Cortex of kidney (tissue), 1 donor: Measurements from ENCODE around the gene ASTN2.

Experiments
- DNase-seq: peaks from one replicate; lab custom pipeline; 2025; lab: John Stamatoyannopoulos, UW

ASTN2 gene

DNA sequence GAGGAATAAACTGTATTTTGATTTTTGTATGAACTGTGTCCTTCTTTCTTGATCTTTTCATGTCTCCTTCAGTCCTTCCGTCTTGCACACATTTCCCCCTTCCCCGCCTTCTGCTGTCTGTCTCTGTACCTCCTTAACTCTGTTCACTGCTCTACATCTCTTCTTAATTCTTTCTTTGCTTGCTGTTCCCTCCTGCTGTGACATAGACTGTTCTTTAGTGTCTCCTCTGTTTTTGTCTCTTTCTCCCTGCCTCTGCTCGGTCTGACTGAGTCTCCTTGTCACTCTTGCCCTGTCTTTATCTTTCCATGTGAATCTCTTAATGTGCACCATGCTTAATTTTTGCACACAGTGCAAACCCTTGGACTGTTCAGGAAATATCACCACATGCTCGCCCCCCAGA lies 614.8 kb downstream of the ASTN2 start:
- DNase-seq, result no peak

DNA sequence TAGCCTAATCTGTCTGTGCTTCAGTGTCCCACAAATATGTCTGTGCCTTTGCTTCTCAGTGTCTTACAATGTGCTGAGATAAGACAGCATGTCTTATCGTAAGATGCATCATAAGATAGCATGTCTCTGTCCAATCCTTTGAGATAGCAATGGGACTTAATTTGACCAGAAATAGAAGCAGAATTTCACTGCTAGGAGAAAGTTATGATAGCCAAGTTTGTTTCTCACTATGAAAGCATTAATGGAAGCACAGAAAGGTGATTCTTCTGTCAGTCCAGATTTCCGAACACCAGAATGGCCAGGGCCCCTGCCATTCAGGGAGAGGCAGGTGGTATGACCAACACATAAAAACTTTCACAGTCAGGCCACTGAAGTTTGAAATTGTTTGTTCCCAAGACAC lies 616.3 kb downstream of the ASTN2 start:
- no peak for DNase-seq

DNA sequence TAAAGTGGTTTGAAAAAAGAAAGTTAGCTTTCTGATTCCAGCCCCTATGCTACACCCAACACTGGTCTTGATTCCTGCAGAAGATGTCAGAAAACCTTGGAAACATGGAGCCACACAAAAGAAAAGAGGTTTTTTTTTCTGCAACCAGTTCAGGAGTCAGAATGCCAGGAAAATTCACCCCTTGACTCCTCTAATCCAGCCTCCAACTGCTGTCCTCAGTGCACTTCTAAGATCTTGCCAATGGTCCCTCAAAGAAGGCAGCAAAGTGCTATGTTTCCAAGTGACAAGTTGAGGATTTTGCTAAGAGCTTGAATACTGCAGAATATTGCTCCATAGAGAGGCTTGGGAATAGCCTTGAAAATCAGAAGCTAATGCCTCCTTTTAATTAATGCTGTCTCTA lies 617.6 kb downstream of the ASTN2 start:
- DNase-seq, result no peak

GRCh38 chr9:116796669-116797068 lies 618.2 kb downstream of the ASTN2 start:
- no peak for DNase-seq

DNA sequence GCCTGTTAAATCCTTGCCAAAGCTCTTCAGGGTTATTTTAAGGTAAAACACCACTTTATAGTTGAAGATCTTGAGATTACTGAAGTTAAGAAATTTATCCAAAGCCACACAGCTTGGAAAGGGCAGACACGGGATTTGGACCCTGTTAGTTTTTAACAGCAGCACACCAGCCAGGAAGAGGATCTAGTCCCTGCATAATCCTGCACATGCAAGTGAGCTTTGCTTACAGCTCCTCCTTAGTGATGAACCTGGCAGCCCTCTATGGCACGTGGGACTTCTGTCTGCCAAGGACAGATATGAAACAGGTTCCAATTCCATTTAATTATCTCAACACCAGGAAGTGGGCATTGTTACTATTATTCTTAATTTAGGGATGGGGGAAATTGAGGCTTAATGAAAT lies 619.0 kb downstream of the ASTN2 start:
- no peak for DNase-seq

DNA sequence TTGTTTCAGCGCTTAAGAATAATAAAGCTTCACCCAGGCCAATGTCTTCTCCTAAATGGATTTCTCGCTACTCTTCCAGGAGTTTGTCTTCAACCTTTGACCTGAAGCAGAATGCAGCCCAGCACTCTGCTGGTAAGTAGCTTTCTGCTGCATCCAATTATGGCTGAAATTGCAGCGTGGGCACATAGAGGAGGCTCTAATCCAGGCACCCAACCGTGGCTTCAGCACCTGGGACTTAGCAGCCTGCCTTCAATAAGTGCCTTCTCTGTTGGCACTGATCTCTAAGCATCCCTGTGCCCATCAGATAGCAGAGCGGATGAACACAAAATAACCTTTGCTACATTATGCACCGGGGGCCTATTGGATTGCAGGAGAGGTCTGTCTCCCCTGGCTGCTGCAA lies 622.6 kb downstream of the ASTN2 start:
- no peak for DNase-seq

DNA sequence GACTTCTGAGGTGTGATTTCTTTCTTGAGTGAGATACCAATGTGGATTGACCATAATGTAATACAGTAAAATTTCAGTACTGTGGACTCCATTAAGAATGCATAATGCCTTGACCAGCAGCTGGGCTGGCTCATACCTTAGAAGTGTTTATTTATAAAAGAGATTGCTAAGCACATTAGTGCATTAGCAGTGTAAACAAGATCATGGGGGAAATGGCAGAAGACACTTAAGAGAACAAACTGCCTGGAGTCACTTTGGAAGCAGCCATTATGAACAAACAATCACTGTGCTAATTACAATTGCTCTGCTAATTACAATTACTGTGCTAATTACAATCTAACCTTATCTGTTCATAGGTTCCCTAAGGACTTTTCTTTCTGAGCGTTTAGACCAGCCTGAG lies 623.5 kb downstream of the ASTN2 start:
- no peak for DNase-seq

DNA sequence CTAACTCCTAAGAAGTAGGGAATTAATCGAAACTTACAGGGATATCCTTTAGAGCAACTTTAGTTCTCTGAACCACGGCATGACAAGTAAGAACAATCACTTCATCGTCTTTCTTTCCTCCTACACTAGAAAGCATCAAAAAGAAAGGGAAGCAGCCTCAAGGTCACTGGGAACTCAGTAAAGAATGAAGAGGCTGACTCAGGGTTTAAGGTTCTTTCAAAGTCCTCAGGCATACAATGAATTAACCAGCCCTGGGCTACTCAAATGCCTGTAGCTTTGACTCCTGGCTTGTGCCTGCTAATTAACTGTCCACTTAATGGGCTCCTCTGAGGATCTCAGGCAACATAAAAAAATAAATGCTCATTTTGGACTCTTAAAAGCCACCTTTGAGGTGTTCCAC lies 625.8 kb downstream of the ASTN2 start:
- DNase-seq, result no peak

DNA sequence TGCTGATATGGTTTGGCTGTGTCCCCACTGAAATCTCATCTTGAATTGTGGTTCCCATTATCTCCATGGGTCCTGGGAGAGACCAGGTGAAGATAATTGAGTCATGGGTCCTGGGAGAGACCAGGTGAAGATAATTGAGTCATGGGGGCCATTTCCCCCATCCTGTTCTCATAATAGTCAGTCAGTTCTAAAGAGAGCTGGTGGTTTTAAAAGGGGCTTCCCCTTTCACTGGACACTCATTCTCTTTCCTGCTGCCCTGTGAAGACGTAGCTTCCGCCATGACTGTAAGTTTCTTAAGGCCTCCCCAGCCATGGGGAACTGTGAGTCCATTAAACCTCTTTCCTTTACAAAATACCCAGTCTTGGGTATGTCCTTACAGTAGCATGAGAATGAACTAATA lies 628.1 kb downstream of the ASTN2 start:
- DNase-seq, result no peak

DNA sequence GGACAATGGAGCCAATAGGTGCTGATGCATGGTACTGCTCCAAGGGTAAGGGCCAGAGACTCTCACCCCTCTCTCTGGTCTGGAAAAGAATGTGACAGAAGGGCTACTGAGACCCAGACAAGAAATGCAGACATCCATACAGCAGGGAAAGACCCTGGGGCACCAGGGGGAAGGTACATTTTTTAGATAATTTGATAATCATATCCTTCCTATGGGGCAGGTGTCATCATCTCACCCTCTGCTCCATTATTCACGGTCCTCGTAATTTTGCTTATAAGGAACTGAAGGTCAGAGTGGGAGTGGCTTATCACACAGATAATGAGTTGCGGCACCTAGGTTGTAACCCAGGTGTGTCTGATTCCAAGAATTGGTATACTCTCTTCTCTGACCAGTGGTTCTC lies 637.7 kb downstream of the ASTN2 start:
- DNase-seq, result no peak

DNA sequence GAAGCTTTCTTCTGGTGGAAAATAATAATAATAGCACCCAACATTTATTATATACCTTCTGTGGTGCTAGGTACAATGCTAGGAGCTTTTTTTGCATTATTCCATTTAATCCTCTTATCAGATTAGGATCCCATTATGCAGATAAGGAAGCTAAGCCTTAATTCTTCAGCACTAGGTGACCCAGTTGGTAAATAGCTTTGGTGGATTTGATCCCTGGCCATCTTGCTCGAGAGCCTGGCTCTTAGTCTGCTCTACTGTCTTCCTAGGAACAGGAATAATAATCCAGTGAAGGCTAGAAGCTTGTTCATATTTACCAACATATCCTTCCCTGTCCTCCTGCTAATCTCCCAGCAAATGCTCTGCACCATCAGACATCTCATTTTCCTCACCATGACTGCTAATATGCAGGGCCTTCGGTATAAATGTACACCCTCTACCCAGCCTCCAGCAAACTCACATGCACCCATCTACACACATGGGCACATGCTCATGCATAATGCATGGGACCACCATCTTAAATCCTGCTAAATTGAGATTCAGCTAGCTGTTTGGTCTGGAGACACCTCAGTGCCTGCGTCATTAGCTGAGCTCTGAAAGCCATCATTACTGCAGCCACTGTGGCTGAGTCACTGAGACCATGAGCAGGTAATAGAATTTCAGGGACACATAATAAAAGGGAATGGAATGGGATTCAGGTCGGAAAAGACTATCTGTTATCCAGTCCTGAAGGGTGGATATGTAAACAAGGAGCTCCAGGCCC lies 640.3 kb downstream of the ASTN2 start:
- no peak for DNase-seq

- DNase-seq, result no peak
Measured at GRCh38 chr9:116767219-116767618, 647.6 kb downstream of the ASTN2 start.

GRCh38 chr9:116765011-116765410 lies 649.8 kb downstream of the ASTN2 start:
- DNase-seq, result no peak

DNA sequence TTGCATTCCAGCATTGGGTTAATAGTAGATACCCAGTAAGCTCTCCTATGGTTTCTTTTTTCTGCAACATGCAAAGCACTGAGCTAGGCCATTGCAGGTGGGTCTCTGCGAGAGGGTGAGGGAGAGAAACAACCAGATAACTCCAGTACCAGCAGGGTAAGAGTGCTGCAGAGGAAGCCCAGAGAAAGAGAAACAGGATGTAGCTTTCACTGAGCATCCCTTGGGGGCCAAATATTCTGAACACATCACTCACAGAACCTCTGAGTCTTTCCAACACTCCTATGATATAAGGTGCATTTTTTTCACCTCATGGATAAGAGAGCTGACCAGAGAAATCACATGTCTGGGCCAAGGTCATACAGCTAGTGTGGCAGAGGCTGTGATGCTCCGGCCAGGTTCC lies 651.1 kb downstream of the ASTN2 start:
- no peak for DNase-seq

GRCh38 chr9:116760636-116761035 lies 654.2 kb downstream of the ASTN2 start:
- no peak for DNase-seq

- DNase-seq, result no peak
Measured at GRCh38 chr9:116757030-116757429, 657.8 kb downstream of the ASTN2 start.

- no peak for DNase-seq
Measured at GRCh38 chr9:116753389-116753788, 661.5 kb downstream of the ASTN2 start.

GRCh38 chr9:116750510-116750909 lies 664.3 kb downstream of the ASTN2 start:
- no peak for DNase-seq

DNA sequence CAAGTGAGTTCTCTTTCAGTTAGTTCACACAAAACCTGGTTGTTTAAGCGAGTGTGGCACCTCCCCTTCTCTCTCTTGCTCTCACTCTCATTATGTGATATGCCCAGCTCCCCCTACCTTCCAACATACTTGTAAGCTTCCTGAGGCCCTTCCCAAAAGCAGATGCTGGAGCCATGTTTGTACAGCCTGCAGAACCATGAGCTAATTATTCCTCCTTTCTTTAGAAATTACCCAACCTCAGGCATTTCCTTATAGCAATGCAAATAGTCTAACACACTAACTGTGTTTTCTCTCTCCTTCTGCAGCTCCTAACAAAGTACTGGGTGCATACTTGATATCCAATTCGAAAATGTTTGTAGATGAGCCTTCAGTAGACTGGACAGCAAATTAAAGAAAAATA lies 665.1 kb downstream of the ASTN2 start:
- no peak for DNase-seq

GRCh38 chr9:116749176-116749575 lies 665.7 kb downstream of the ASTN2 start:
- DNase-seq, result no peak

- DNase-seq, result no peak
Measured at GRCh38 chr9:116741742-116742141, 673.1 kb downstream of the ASTN2 start.

DNA sequence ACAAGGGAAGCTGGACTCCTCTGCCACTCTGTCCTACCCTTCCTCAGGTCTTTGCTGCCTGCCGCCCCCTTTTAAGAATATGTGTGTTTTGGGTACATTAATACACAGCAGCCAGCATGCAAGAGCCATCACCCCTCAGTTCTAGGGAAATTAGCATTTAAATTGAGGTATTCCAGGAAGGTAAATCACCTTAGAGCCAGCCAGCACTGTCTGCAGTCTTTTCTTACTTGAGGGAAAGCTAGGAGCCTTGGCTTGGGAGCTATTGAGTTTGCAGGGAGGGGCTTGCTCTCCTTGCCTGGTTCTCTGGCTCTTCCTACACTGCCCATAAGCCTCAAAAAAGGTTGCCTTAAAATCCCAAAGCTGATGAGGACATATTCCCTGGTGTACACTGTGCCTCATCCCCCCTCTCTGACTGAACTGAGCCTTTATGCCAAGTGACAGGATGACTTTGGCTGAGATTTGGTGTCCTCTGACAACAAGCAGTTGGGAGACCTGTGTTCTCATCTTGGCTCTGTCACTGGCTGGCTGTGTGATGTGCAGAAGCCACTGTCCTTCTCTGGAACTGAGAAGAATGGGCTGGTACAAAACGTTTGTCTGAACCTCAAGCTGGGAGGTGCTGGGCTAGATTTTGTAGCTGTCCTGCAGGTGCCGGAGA lies 673.6 kb downstream of the ASTN2 start:
- DNase-seq, result no peak

DNA sequence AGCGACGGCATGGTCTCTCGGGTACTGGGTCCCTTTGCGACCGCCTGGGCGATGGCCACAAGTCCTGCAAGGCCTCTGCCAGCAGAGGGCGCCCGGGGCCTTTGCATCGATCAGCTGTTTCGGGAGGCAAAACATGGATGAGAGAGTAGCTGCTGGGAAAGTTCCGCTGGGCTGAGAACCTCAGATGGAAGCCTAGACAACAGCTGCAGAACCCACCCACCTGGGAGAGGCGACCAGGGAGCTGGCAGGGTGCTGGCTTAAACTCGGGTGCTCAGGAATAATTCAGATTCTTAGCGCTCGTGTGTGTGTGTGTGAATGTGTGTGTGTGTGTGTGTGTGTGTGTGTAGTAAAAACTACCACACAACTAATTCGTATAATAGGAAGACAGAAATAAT lies 677.7 kb downstream of the ASTN2 start:
- no peak for DNase-seq
